ENCODE results near the gene CCDC102B.
"Not testable (repeated sequence)": the region's sequence is repeated elsewhere in the genome, so short reads cannot be mapped to it uniquely, and the experiment has no call there.

Gene CCDC102B

DNA sequence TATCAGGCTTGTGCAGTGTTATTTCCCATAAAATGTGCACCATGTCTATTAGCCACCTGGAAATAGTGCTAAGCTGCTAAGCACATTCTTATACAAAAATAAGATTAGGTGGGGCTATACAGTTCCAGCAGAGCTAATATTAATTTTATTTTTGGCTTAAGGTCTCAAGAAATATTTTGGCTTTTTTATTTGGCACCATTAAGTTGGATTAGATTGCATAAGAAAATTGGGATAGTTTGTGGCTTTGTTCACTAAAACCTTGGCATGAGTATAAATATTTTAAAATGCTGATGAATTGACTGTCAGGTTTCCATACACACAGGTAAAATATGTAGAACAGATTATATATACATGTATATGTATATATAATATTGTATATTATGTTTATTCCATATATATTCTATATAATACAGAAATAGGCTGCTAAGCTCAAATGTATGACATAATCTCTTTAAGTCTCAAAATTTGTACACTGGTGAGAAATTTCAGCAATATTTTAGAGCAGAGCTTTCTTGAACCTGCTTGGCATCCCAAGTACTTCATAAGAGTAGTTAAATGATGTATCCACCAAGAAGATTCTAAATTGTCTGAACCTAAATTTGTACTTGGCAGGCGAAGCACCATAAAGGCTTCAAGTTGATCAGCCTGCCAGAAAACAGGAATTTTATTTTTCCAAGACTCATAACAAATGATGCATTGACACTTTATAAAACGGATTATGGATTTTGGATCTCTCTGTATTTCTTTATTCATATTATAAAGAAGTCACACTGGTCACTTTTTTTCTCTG, 32.6 kb downstream of the CCDC102B start:
- no peak for DNase-seq (ENCODE audit: low read depth in 2 of 2)

DNA sequence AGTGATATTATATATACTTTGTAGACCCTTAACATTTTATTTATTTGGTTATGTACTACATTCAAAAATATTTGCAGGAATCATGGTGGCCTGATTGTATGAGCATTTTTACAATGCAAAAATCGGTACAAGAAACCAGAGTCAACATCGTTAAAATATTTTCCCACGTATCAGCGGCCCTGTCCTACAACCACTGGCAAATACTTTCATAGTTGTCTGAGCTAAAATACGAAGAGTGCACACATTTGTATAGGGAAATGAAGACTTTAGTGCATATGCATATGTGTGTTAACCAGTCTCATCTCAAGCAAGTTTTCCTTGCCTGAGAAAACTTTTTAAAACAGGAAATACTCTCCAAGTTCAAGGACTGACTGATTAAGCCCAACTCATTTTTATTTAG, 35.9 kb downstream of the CCDC102B start:
- DNase-seq (ENCODE audit: low read depth in 2 of 2): no peak

DNA sequence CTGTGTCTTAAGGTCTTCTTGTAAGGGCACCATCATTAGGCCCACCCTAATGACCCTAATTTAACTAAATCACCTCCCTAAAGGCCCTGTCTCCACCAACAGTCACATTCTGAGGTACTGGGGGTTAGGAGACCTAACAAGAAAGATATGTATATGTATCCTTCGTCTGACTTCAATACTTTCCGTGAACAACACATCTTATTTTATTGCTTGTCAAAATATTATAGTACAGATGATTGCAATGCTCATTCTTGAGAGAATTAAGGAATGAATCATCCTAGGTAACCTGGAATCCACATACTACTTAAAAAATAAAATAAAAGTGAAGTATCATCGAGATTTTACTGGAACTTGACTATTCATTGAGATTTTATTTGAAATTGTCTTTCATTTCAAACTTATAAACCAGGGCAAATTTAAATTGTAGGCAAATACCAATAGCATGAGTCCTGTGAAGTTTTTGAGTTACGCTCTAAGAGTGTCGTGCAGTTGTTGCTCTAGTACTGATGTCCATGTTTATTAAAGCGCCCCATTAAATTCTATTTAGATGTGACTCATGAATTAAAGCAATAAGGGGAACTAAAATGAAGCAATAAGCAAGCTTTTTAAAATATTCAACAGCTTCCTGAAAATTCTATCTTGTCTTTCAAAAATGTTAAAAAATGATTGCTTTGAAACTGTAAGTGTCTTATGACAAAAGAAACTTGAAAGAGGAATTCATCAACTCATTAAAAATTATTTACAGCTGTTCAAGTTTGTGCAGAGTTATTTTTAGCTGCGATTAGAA, 40.0 kb downstream of the CCDC102B start:
- DNase-seq (ENCODE audit: low read depth in 2 of 2): no peak

DNA sequence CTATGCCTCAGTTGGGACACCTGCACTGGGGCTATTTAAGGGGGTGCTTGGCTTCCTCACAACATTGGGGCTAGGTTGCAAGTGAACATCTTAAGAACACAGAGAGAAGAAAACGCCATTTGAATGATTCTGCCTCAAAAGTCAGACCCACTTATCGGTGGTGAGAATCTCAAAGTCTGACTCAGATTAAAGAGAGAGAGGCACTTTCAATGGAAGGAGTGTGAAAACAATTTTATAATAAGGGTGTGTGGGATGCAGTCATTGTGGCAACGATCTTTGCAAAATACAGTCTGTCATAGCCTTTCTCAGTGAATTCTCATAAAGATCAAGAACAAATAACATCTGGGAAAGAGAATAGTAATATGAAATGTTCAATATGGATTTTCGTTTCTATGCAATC, 41.8 kb downstream of the CCDC102B start:
- no peak for DNase-seq (ENCODE audit: low read depth in 2 of 2)

DNA sequence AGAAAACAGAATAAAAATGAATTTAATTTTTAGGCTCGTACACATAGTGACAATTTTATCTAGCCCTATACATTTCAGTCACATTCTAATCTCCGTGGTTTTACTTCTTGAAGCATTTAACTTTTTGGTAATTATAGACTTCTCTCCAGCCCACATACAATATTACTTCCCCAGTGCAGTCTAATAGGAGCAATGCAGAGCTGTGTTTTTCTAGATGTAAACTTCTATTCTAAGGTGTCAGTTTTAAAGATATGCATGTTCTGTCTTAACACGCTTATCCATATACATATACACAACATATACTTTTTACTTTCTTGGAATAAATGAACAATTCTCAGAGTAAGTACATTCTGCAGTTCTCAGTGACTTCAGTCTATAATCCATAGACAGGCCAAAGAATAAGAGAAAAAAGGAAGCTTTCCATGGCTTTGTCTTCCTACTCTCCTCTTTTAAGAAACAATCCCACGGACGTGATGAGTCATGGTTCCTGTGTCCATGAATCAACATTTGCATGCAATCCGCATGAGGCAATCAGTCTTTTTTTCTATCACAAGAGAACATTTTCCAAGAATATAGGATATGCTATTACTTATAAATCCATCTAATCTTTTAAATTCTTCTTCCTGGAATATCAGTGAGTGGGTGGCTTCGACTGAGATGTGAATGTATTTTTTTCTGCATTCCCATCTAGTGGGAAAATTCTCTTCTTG, 42.8 kb downstream of the CCDC102B start:
- no peak for DNase-seq (ENCODE audit: low read depth in 2 of 2)

DNA sequence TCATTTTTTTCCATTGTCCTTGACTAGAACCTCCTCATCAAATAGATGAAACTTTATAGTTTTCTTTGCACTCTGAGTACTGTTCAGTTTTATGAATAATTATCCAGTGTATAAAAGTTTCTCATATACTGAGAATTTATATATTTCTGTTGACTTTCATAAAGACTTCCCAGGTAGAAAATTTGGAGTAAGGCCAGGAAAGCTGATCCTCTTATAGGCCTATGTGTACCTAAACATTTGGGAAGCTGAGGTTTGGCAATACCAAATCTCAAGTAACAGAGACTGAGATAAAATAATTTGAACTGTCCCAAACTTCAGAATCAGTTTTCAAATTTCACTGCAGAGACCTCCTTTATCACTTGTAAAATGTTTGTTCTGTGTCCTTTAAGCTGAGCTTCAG, 43.4 kb downstream of the CCDC102B start:
- DNase-seq (ENCODE audit: low read depth in 2 of 2): no peak

DNA sequence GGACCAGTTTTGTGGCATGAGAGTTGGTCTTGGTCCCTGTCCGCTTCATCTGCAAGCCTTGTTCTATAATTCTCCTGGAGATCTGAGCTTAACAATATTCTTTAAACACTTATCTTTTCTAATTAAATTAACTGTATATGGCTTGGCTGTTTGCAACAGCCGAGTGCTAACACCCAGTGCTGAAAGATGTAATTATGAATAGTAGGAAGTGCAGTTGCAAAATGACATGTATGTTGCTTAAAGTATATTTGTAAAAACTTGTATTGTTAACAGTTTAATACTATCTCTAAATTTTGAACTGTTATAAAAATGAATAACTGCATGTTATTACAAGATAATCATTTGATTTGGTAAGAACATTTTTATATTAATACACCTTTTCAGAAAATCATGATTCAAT, 45.1 kb downstream of the CCDC102B start:
- DNase-seq (ENCODE audit: low read depth in 2 of 2): no peak

DNA sequence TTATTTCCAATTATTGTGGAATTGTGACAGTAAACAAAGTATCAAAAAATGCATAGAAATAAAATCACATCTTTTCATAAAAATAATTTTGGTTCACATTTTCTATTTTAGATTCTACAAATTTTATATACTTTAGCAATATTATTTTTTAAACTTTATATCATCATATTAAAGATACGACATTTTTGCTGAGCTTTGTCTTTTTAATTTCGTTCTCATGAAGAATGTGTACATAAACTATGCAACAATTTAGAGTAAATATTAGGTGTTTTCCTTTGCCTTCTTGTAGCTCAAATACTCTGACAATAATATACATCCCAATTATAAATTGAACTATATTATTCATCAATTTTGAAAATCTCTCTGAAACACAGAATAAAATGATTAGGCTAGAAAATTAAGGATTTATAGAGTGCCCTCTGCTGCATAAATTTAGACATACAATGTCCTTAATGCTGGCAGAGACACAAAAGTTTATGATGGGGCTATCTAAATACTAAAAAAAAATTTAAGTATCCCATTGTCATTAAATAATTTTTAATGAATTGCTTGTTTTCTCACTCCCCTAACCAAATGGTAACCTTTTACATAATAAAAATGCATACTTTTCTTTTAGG, 45.7 kb downstream of the CCDC102B start:
- DNase-seq (ENCODE audit: low read depth in 2 of 2): no peak

DNA sequence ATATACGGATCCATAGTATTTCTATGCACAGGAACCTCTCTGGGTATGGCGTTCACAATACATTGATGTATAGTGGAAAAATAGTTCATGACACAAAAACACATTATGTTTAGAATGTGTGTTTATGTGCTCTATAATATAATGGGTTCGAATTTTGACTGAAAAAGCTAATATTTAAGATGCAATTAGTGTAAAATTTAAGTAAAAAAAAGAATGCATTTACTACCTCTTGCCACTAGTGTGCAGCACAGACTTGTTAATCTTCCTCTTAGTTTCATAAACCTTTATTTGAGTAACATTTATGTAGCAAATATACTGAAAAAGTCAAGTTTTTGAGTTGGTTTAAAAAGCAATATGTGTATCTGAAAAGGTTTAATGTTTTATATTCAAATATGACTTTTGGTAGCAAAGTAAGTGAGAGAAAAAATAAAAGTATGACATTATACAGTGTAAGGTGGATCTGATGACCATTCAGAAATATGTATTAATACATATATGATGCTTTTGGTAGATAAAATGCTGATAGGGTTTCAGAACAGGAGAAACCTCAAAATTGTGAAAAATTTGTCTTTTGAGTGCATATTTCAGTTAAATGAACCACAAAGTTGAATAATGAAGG, 49.4 kb downstream of the CCDC102B start:
- DNase-seq (ENCODE audit: low read depth in 2 of 2): no peak

DNA sequence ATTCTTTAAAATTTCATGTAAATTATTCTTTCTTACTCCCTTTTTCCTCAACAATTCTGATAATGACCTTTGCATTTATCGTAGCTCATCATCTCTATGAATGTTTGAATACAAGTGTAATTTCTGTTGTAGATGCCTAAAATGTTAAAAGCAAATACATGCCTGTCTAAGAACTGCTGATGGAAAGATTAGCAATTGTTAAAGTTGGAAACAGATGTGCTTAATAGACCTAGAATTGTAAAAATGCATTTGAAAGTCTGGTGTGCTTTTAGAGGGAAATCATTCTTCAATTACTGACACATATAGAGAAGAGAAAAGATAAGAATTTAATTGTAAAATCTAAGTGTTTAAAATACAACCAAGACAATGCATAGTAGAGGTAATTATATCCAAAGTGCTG, 50.4 kb downstream of the CCDC102B start:
- DNase-seq (ENCODE audit: low read depth in 2 of 2): no peak

DNA sequence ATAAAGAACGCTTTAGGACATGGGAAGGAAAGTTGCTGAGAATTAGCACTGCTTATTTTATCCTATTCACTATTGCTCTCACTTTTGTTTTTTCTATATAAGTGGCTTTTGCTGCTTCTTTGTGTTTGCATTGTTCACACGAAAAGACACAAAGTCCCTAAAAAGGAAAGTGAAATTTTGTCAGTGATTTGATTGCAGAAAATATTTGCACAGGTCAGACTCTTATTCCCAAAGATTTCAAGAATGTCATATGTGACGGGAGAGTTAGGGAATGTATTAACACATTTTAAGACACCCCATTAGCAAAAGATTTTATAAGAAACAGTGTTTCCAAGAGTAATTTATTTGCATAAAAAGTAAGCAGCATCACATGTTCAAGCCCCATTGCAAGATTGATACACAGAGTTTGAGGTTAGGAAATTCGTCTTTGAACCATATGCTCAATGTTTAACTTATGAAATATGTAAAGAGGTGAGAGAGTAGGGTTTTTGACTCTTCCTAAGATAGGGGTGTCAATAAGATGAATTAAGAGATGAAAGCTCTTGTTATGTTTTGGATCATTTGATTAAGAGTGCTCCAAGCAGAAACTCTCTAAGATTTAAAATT, 57.0 kb downstream of the CCDC102B start:
- no peak for DNase-seq (ENCODE audit: low read depth in 2 of 2)

DNA sequence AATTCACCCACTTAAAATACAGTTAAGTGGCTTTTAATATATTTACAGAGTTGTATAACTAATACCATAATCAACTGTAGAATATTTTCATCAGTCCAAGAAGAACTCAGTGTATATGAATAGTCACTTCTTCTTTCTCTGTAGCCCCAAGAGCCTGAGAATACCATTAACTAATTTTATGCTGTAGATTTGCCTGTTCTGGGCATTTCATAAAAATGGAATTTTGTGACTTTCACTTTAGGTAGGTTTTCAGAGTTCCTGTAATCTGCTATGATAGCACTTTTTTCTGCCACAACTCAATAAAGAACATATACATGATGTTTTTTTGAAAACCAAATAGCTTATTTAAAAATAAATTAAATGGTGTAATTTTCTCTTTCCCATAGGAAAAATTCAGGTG, 57.6 kb downstream of the CCDC102B start:
- DNase-seq (ENCODE audit: low read depth in 2 of 2): no peak

DNA sequence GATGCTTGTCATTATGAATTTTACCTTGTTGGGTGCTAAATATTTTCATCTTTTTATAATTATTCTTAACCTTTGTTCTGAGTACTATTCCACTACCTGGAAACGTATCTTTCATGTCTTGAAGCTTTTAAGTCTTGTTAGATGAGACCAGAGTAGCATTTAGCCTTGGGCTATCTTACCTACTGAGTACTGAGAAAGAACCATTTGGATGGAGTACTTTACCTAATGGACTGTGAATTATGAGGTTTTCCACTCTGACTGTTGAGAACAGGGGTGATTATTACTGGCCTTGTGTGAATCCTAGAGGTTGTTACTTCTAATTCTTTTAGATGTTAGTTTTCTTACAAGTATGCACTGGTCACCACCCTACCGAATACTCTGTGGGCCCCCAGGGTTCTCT, 63.5 kb downstream of the CCDC102B start:
- no peak for DNase-seq (ENCODE audit: low read depth in 2 of 2)

DNA sequence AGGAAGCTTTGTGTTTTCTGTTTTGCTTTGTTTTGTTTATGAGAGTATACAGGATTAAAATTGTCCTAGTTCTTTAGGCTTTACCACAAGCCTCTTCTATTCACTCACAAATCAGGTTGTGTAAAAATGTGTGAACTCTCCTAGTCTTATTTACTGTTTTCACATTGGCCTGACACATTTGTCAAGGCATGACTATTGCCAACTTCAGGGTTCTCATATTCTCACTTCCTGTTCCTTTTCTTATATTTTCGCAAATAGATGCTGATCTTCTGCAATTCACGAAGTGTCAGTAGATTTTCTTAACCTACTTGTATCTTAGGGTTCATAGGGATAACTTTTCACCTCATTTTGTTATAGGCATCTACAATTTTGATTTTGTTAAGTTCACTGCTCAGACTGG, 67.1 kb downstream of the CCDC102B start:
- DNase-seq (ENCODE audit: low read depth in 2 of 2): no peak

DNA sequence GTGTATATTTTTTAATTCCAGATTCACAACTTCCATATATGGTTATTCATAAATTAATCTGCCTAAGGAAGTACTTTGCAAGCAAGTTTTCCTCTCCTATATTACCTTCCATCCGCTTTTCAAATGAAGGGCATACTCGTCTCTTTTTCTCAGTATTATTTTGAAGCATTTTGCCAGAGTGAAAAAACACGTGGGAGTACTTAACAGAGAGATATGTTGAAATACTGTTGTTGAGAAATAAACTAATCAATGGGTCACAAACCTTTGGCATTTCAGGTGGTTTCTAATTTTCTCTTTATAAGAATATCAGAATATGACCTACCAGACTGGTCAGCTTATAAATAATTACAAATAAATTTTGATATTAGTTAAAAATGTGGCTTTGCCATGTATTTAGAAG, 67.6 kb downstream of the CCDC102B start:
- no peak for DNase-seq (ENCODE audit: low read depth in 2 of 2)

DNA sequence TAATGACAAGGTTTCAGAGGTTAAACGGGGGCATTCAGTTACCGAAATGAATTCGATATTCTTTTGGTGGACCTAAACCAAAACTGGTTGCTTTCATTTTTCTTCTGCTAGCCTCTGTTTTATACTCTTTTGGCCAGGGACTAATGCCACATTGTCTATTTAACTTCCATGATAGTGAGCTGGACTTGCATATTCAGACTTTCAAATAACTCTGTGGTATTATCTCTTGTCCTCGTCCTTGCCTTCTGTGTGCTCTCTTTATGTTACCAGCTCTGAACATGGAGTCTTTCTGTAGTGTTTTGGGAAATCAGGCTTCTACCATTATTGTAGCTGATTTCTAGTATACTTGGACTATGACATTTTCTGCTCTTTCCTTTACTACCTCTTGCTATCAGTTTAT, 75.1 kb downstream of the CCDC102B start:
- DNase-seq (ENCODE audit: low read depth in 2 of 2): no peak

DNA sequence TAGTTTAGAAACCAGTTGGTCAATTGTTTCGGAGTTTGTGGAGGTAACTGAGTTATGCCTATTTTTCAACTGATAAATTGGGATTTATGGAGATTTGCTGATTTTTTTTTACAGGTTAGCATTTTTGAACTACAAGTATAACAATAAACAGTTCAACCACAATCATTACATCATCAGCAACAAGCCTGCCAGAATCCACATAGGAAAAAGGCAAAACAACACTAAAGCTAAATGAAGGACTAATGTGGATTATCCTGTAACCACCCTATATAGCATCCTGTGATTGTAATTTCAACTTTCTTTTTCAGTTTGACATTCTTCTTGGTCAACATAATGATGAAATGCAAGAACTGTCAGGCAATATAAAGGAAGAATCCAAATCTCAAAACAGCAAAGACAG, 76.5 kb downstream of the CCDC102B start:
- no peak for DNase-seq (ENCODE audit: low read depth in 2 of 2)

DNA sequence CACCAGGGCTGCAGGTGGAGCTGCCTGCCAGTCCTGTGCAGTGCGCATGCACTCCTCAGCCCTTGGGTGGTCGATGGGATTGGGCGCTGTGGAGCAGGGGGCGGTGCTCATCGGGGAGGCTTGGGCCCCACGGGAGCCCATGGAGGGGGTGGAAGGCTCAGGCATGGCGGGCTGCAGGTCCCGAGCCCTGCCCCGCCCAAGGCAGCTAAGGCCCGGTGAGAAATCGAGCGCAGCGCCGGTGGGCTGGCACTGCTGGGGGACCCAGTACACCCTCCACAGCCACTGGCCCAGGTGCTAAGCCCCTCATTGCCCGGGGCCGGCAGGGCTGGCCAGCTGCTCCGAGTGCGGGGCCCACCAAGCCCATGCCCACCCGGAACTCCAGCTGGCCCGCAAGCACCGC, 82.1 kb downstream of the CCDC102B start:
- DNase-seq (ENCODE audit: low read depth in 2 of 2): not testable (repeated sequence)

DNA sequence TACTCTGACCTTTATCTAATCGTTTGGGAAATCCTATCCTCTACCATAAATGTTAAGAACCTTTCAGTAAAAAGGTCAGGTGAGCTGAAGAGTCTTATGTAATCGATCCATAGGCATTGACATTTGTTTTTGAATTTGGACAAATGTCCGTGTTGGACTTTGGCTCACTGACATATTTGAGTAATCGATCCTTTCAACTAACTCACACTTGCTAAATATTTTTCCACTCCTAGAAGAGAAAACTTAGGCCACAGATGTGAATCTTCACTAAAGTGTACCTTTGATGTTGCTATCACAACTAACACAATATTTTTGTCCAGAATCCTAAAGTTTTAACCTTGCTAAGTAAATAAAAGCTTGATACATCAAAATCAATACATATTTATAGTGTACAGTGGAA, 89.5 kb downstream of the CCDC102B start:
- DNase-seq (ENCODE audit: low read depth in 2 of 2): no peak

DNA sequence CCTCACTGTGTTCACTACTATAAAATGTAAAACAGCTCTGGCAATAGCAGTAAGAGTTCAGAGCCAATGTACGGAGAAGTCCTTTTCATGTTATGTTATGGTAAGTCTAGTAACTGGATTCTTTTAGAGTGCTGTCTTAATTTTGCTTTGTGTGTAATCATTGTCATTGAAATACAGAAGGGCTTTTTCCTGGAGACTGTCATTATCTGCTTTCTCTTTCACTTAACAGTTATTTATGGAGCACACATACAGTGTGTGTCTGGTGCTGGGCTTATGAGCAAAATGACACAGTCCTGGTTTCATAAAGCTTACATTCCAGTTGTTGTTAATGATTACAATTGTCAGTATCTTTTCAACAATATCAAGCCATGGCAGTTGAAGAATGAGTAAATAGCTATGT, 95.5 kb downstream of the CCDC102B start:
- DNase-seq (ENCODE audit: low read depth in 2 of 2): no peak

DNA sequence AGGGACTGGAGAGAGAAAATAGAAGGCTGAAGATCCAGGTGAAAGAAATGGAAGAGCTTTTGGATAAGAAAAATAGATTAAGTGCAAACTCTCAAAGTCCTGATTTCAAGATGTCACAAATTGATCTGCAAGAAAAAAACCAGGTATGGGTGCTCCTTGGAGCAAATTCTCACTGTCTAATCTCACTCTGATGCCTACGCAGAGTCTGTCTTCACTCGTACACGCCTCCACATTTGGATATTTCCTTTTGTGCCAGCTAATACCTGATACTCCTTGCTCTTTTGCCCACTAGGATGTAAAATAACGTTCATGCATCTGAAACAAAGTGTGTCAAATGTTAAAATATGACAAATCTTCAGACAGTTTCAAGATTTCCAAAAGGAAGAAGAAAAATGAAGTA, 99.4 kb downstream of the CCDC102B start:
- DNase-seq (ENCODE audit: low read depth in 2 of 2): no peak
